A549 (cell line): ENCODE measurements around the gene EPB41L4A.

Source experiments
- CTCF ChIP-seq: fragments of >200 bp; sonication (Bioruptor Twin); formaldehyde crosslinking; IDR thresholded peaks from 3 replicates; pipeline ENCODE4 v1.5.1; 2016
- SMC3 ChIP-seq: fragments of >200 bp; sonication (Bioruptor Twin); formaldehyde crosslinking; IDR thresholded peaks from 3 replicates; pipeline ENCODE4 v1.6.1; 2018; ENCODE audit warnings: inconsistent platforms

- TF ChIP-seq CTCF (no peak), SMC3 (no peak)
Observed at GRCh38 chr5:112119969-112120368, 299.1 kb downstream of the EPB41L4A start.
